Activated CD8-positive, alpha-beta T cell treated with anti-CD3 and anti-CD28 coated beads for 36 hours (primary cell): ENCODE data around the gene YJEFN3. TPM values are rescaled to one million over a fixed set of nuclear protein-coding genes. Genes with fewer than 3 reads are reported as not detected.
A peak's percentile ranks its signal among the peaks of the same experiment; 100 is the strongest.

ENCODE experiments used
- ATAC-seq: fragments of 200-7000 bp; cut with Tn5 transposase; one replicate; pipeline ENCODE4 v1.10.0; 2021; ENCODE audit warnings: mild to moderate bottlenecking, moderate library complexity
- CTCF ChIA-PET: fragments of 350-600 bp; sonication (Branson Sonifier 250); formaldehyde crosslinking; loops from one replicate; lab custom pipeline; 2021; ENCODE audit warnings: antibody characterized with exemption; lab: Charles Lee
- POLR2A ChIA-PET: fragments of 350-600 bp; sonication (Branson Sonifier 250); formaldehyde crosslinking; loops from one replicate; lab custom pipeline; 2021; ENCODE audit warnings: antibody characterized with exemption; lab: Charles Lee
- DNase-seq: peaks from one replicate; pipeline ENCODE4 v3.0.0-alpha.2; 2020
- H3K27ac Mint-ChIP-seq: one replicate; pipeline ENCODE4 v1.8.0; 2021; ENCODE audit warnings: mild to moderate bottlenecking, mixed read lengths
- H3K27me3 Mint-ChIP-seq: one replicate; pipeline ENCODE4 v1.8.0; 2021; ENCODE audit warnings: mixed read lengths
- H3K36me3 Mint-ChIP-seq: one replicate; pipeline ENCODE4 v1.8.0; 2021; ENCODE audit warnings: low read depth, mixed read lengths
- H3K4me1 Mint-ChIP-seq: one replicate; pipeline ENCODE4 v1.8.0; 2021; ENCODE audit warnings: low read depth, mixed read lengths
- H3K4me3 Mint-ChIP-seq: one replicate; pipeline ENCODE4 v1.8.0; 2021; ENCODE audit warnings: mild to moderate bottlenecking, moderate library complexity, mixed read lengths
- H3K9me3 Mint-ChIP-seq: one replicate; pipeline ENCODE4 v1.8.0; 2021; ENCODE audit warnings: mixed read lengths
- CTCF ChIP-seq: fragments of 200-600 bp; IDR thresholded peaks from one replicate; pipeline ENCODE4 v1.8.0; 2022; ENCODE audit warnings: antibody characterized with exemption, mild to moderate bottlenecking
- intact Hi-C: fragments of 100-400 bp; cut with micrococcal nuclease; formaldehyde crosslinking; loops from one replicate; pipeline ENCODE4 v1.10.0; 2022
- total RNA-seq, 2 experiments: library from RNA; stranded (reverse); gene quantifications; one replicate each; pipeline ENCODE4 v1.2.3, GENCODE V29; 2021

Gene YJEFN3
- total RNA-seq, 2 experiments from 2014 or later: 7.4 to 8.1 TPM

DNA sequence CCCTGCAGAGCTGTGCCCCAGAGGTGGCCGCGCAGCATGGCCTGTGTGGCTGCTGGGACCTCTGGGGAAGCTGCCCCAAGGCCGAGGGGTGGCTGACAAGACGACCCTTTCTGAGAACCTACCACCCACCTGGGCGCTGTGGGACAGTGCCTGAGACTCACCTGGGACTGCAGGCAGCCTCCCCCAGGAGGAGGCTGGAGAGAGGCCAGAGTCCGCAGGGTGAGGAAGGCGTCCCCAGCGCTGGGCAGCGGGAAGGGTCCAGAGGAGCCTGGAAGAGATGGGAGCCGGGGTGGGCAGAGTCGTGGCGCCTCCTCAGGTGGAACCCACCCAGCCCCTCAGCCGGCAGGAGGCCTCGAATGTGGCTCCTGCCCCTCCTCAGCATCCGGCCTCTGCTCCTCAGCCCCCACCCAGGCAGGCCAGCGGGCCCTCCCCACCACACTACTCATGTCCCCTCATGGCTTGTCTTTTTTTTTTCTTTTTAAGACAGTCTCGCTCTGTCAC lies 34.7 kb downstream of the YJEFN3 start:
- intact Hi-C loops: no loop called here
- H3K9me3 Mint-ChIP-seq: no peaks in the 10 kb centered on the region
- CTCF ChIA-PET: interaction anchor here (1.2 to 2.2 kb wide), 2 partner anchors 10 to 11 kb away, joined by 3 to 10 read pairs; no protein-coding TSS in a partner anchor
- no peak overlapping the region for H3K4me3 Mint-ChIP-seq
- H3K36me3 Mint-ChIP-seq: peaks cover 17% of the 10 kb centered on the region
- DNase-seq (no peak), ATAC-seq (no peak)
- no peaks in the 10 kb centered on the region for H3K4me1 Mint-ChIP-seq
- no peak for TF ChIP-seq CTCF
- H3K27me3 Mint-ChIP-seq: no peaks in the 10 kb centered on the region
- POLR2A ChIA-PET: no interaction called here
- H3K27ac Mint-ChIP-seq: no peak overlapping the region

DNA sequence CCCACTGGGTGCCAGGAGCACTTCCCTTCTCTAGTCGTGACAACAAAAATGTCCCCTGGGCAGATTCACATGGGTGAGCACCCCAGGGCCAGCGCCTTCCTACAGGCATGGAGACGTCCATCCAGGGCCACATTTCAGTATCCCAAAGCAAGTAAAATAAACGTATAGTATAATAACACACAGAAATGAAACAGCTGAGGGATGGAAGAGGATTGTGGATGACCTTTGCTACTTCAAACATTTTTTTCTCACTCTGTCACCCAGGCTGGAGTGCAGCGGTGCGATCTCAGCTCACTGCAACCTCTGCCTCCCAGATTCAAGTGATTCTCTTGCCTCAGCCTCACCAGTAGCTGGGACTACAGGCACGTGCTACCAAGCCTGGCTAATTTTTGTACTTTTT lies 37.6 kb downstream of the YJEFN3 start:
- POLR2A ChIA-PET: no interaction called here
- peaks cover 4% of the 10 kb centered on the region for H3K4me1 Mint-ChIP-seq
- intact Hi-C loops: no loop called here

GRCh38 chr19:19567391-19567790 lies 38.7 kb downstream of the YJEFN3 start:
- H3K4me1 Mint-ChIP-seq: peaks cover 4% of the 10 kb centered on the region
- TF ChIP-seq CTCF: no peak
- ChIA-PET CTCF (interaction anchor here (0.7 to 1.8 kb wide), 4 partner anchors 9 to 95 kb away, joined by 3 to 7 read pairs (median 3); no protein-coding TSS in a partner anchor), POLR2A (interaction anchor here (1.1 kb wide), 1 partner anchor 18 kb away, joined by 3 read pairs; no protein-coding TSS in a partner anchor)
- H3K4me3 Mint-ChIP-seq: no peak overlapping the region
- H3K9me3 Mint-ChIP-seq: no peaks in the 10 kb centered on the region
- intact Hi-C loops: no loop called here
- DNase-seq: no peak
- peak overlapping the region; percentile 2 for H3K27ac Mint-ChIP-seq
- peaks cover 25% of the 10 kb centered on the region for H3K36me3 Mint-ChIP-seq
- H3K27me3 Mint-ChIP-seq: no peaks in the 10 kb centered on the region
- ATAC-seq: no peak

More for the DNA sequence above, 37.6 kb downstream of the YJEFN3 start:
- no peak for ATAC-seq
- Mint-ChIP-seq H3K27ac (no peak overlapping the region), H3K4me3 (no peak overlapping the region), H3K9me3 (no peaks in the 10 kb centered on the region), H3K36me3 (peaks cover 28% of the 10 kb centered on the region), H3K27me3 (no peaks in the 10 kb centered on the region)
- no peak for TF ChIP-seq CTCF
- DNase-seq: no peak
- CTCF ChIA-PET: interaction anchor here (1.3 to 2.6 kb wide), 2 partner anchors 11 to 78 kb away, joined by 3 to 17 read pairs; no protein-coding TSS in a partner anchor

- Mint-ChIP-seq H3K27ac (no peak overlapping the region), H3K4me3 (no peak overlapping the region), H3K36me3 (peaks cover 25% of the 10 kb centered on the region), H3K4me1 (peaks cover 4% of the 10 kb centered on the region), H3K27me3 (no peaks in the 10 kb centered on the region), H3K9me3 (no peaks in the 10 kb centered on the region)
- ChIA-PET POLR2A (interaction anchor here (1.1 to 1.4 kb wide), 3 partner anchors 11 to 21 kb away, joined by 3 read pairs; no protein-coding TSS in a partner anchor), CTCF (interaction anchor here (0.8 to 1.8 kb wide), 5 partner anchors 13 to 75 kb away, joined by 3 to 7 read pairs (median 3); no protein-coding TSS in a partner anchor)
- TF ChIP-seq CTCF: no peak
- intact Hi-C loops: no loop called here
- no peak for ATAC-seq
- DNase-seq: peak; percentile 15
Observed at GRCh38 chr19:19568802-19569756, 40.4 kb downstream of the YJEFN3 start.
